IMR-90 (cell line): Measurements from ENCODE around the gene KCNN3. TPM values are rescaled to one million over a fixed set of nuclear protein-coding genes. Genes with fewer than 3 reads are reported as not detected.

Source experiments
- ATAC-seq: fragments of 200-7000 bp; cut with Tn5 transposase; 2 replicates; pipeline ENCODE4 v1.9.1; 2020; ENCODE audit warnings: low read depth, mild to moderate bottlenecking, moderate library complexity
- BruUV-seq: library from RNA; stranded (reverse); fragments of 400-500 nt; replicated peaks from 2 replicates; lab custom pipeline; 2021; lab: Mats Ljungman, UMichigan
- CTCF ChIA-PET: fragments of 300-600 bp; formaldehyde crosslinking; extraction: SDS; loops from one replicate; lab custom pipeline; 2021; ENCODE audit warnings: antibody characterized with exemption; lab: Yijun Ruan, JAX
- POLR2A ChIA-PET: fragments of 300-600 bp; sonication (Branson Sonifier 250); formaldehyde crosslinking; loops from one replicate; lab custom pipeline; 2022; ENCODE audit warnings: antibody characterized with exemption; ENCODE audit not compliant: unreplicated experiment; lab: Charles Lee
- DNase-seq: peaks from one replicate; pipeline ENCODE4 v3.0.0; 2013
- H2AFZ ChIP-seq: replicated peaks from 2 replicates; pipeline ENCODE3; 2013; ENCODE audit warnings: low read length, mild to moderate bottlenecking; ENCODE audit not compliant: poor library complexity
- H2AK5ac ChIP-seq: 2 replicates; pipeline ENCODE4 v1.6.1; 2013; ENCODE audit warnings: low read depth, low read length, inconsistent platforms
- H2AK9ac ChIP-seq: replicated peaks from 2 replicates; pipeline ENCODE3; 2013; ENCODE audit warnings: mild to moderate bottlenecking, low read depth, low read length, moderate library complexity; ENCODE audit not compliant: poor library complexity
- H2BK120ac ChIP-seq: 2 replicates; pipeline ENCODE4 v1.6.1; 2013; ENCODE audit warnings: low read depth, low read length, inconsistent platforms
- H2BK15ac ChIP-seq: 3 replicates; pipeline ENCODE4 v1.6.1; 2013; ENCODE audit warnings: low read depth, low read length, inconsistent platforms
- H2BK20ac ChIP-seq: 2 replicates; pipeline ENCODE4 v1.6.1; 2013; ENCODE audit warnings: low read depth, mild to moderate bottlenecking, inconsistent platforms, low read length, moderate library complexity
- H2BK5ac ChIP-seq: 2 replicates; pipeline ENCODE4 v1.6.1; 2013; ENCODE audit warnings: mild to moderate bottlenecking, low read depth, low read length, inconsistent platforms; ENCODE audit not compliant: poor library complexity, severe bottlenecking
- H3K14ac ChIP-seq: replicated peaks from 2 replicates; pipeline ENCODE4 v1.6.1; 2013; ENCODE audit warnings: low read depth, low read length, inconsistent platforms
- H3K18ac ChIP-seq: 2 replicates; pipeline ENCODE4 v1.6.1; 2013; ENCODE audit warnings: low read depth, low read length, control low read depth
- H3K23ac ChIP-seq: 2 replicates; pipeline ENCODE4 v1.6.1; 2013; ENCODE audit warnings: low read depth, low read length, inconsistent platforms
- H3K27ac ChIP-seq: 2 replicates; pipeline ENCODE4 v1.5.1; 2013; ENCODE audit warnings: mild to moderate bottlenecking, control low read depth, low read length; ENCODE audit not compliant: insufficient read depth
- H3K27me3 ChIP-seq: 2 replicates; pipeline ENCODE4 v1.6.1; 2013; ENCODE audit warnings: low read length; ENCODE audit not compliant: control insufficient read depth, insufficient read depth
- H3K36me3 ChIP-seq: 2 replicates; pipeline ENCODE4 v1.6.1; 2013; ENCODE audit warnings: low read length, mixed read lengths; ENCODE audit not compliant: control insufficient read depth, insufficient read depth
- H3K4ac ChIP-seq: 2 replicates; pipeline ENCODE4 v1.6.1; 2013; ENCODE audit warnings: low read depth, low read length, inconsistent platforms
- H3K4me1 ChIP-seq: 2 replicates; pipeline ENCODE4 v1.6.1; 2013; ENCODE audit warnings: low read length, mixed read lengths; ENCODE audit not compliant: control insufficient read depth, insufficient read depth
- H3K4me2 ChIP-seq: 2 replicates; pipeline ENCODE4 v1.6.1; 2013; ENCODE audit warnings: low read depth, mild to moderate bottlenecking, control low read depth, low read length, moderate library complexity
- H3K4me3 ChIP-seq: 2 replicates; pipeline ENCODE4 v1.5.1; 2013; ENCODE audit warnings: low read depth, mild to moderate bottlenecking, control low read depth, low read length, moderate library complexity; ENCODE audit not compliant: insufficient read depth
- H3K56ac ChIP-seq: 2 replicates; pipeline ENCODE4 v1.6.1; 2013; ENCODE audit warnings: low read length, inconsistent platforms; ENCODE audit not compliant: insufficient read depth; ENCODE audit errors: extremely low read depth
- H3K79me1 ChIP-seq, 2 experiments: 2 replicates each; pipeline ENCODE4 v1.6.1; 2013; ENCODE audit warnings: low read length in 2 of 2, inconsistent platforms in 1 of 2, low read depth in 1 of 2
- H3K9ac ChIP-seq: 2 replicates; pipeline ENCODE4 v1.6.1; 2013; ENCODE audit warnings: low read depth, low read length, control low read depth
- H3K9me1 ChIP-seq: 2 replicates; pipeline ENCODE4 v1.6.1; 2013; ENCODE audit warnings: low read length, inconsistent platforms; ENCODE audit not compliant: insufficient read depth
- H3K9me3 ChIP-seq: 2 replicates; pipeline ENCODE4 v1.6.1; 2013; ENCODE audit warnings: low read length; ENCODE audit not compliant: control insufficient read depth, insufficient read depth
- H4K20me1 ChIP-seq: 2 replicates; pipeline ENCODE4 v1.6.1; 2013; ENCODE audit warnings: low read length, inconsistent platforms; ENCODE audit not compliant: insufficient read depth
- H4K5ac ChIP-seq: 2 replicates; pipeline ENCODE4 v1.6.1; 2013; ENCODE audit warnings: mild to moderate bottlenecking, low read depth, low read length, control low read depth
- H4K8ac ChIP-seq, 2 experiments: 2 replicates each; pipeline ENCODE4 v1.6.1; 2013; ENCODE audit warnings: low read depth in 2 of 2, low read length in 2 of 2, control low read depth in 1 of 2, inconsistent platforms in 1 of 2
- H4K91ac ChIP-seq: 2 replicates; pipeline ENCODE4 v1.6.1; 2013; ENCODE audit warnings: low read depth, low read length, inconsistent platforms; ENCODE audit not compliant: insufficient read depth
- RAD21 ChIP-seq: IDR thresholded peaks from 2 replicates; pipeline ENCODE4 v1.6.1; 2012; ENCODE audit warnings: low read length, improper control_type of control experiment
- WGBS, 2 experiments: methylation state at CpG; one replicate each; pipeline versions ENCODE4 v1.1.5 to v1.1.7; 2013; ENCODE audit warnings: missing lambda C conversion rate in 2 of 2; ENCODE audit not compliant: insufficient read length in 1 of 2; ENCODE audit errors: extremely low coverage in 2 of 2; 5-methylcytosine and 5-hydroxymethylcytosine counted together
- dilution Hi-C: fragments of 300-500 bp; cut with HindIII; formaldehyde crosslinking; loops from one replicate; pipeline ENCODE4 v1.14.3; 2018; ENCODE audit warnings: low sequenced_read_pairs; ENCODE audit not compliant: unreplicated experiment
- in situ Hi-C: fragments of 300-500 bp; cut with MboI; formaldehyde crosslinking; loops from 3 replicates; pipeline ENCODE4 v1.14.3; 2019; ENCODE audit warnings: low sequenced_read_pairs, inconsistent platforms, mixed read lengths
- intact Hi-C: fragments of 100-400 bp; cut with micrococcal nuclease; formaldehyde crosslinking; loops from 2 replicates; pipeline ENCODE4 v1.10.0; 2022
- polyA plus RNA-seq, 3 experiments: library from polyadenylated mRNA; depleted of rRNA; stranded (reverse); fragments of >200 nt; gene quantifications; 2 replicates each; pipeline ENCODE4 v1.2.3, GENCODE V29; 2012; ENCODE audit warnings: low replicate concordance in 1 of 3
- total RNA-seq: library from RNA; depleted of rRNA; stranded (reverse); fragments of >200 nt; gene quantifications from 2 replicates; pipeline ENCODE4 v1.2.3, GENCODE V29; 2012

Gene KCNN3
- total and polyA plus RNA-seq, 2 of the 4 experiments (the other 2 are of a cell fraction): 0.02 TPM; not detected in 1

- H3K27me3 ChIP-seq: peaks cover 58% of the 10 kb centered on the region
- no peaks in the 10 kb centered on the region for H3K9me1 ChIP-seq
- no peak overlapping the region for H3K27ac ChIP-seq
- no peaks in the 10 kb centered on the region for H3K79me1 ChIP-seq
- no peak overlapping the region for H3K18ac ChIP-seq
- no peak overlapping the region for H4K8ac ChIP-seq
- no peak overlapping the region for H3K23ac ChIP-seq
- H4K20me1 ChIP-seq: no peaks in the 10 kb centered on the region
- H2BK20ac ChIP-seq: no peak overlapping the region
- H3K9ac ChIP-seq: no peak overlapping the region
- DNase-seq (no peak), ATAC-seq (no peak)
- intact Hi-C loops: no loop called here
- in situ Hi-C loops: no loop called here
- no peak overlapping the region for H3K4me2 ChIP-seq
- H2BK15ac ChIP-seq: no peak overlapping the region
- WGBS, 2 experiments: 0% methylated on average over 1 of the region's 3 CpGs; no CpG with 5 or more reads in 1 of the 2 experiments
- H3K36me3 ChIP-seq: no peaks in the 10 kb centered on the region
- no peak overlapping the region for H2BK5ac ChIP-seq
- no peaks in the 10 kb centered on the region for H3K4me1 ChIP-seq
- no peak overlapping the region for H3K56ac ChIP-seq
- no peak overlapping the region for H3K14ac ChIP-seq
- POLR2A ChIA-PET: no interaction called here
- BruUV-seq: no TSS peak
- H3K4ac ChIP-seq: no peak overlapping the region
- dilution Hi-C loops: no loop called here
- H4K91ac ChIP-seq: no peak overlapping the region
- H3K4me3 ChIP-seq: no peak overlapping the region
- no peak overlapping the region for H4K5ac ChIP-seq
- H2BK120ac ChIP-seq: no peak overlapping the region
- H2AFZ ChIP-seq: no peak overlapping the region
- no peak overlapping the region for H2AK9ac ChIP-seq
- H2AK5ac ChIP-seq: no peak overlapping the region
- no peak for TF ChIP-seq RAD21
- peaks cover 2% of the 10 kb centered on the region; the same call in 1 of the 2 replicates for H3K9me3 ChIP-seq
- CTCF ChIA-PET: no interaction called here
These were observed 89.5 kb downstream of the KCNN3 start for GRCh38 chr1:154780541-154780940.
